H1 (cell line): ENCODE measurements around the gene MYL9. TPM values are rescaled to one million over a fixed set of nuclear protein-coding genes. Genes with fewer than 3 reads are reported as not detected.
A peak's percentile ranks its signal among the peaks of the same experiment; 100 is the strongest.

ENCODE experiments used
- CTCF ChIA-PET: fragments of 300-600 bp; sonication (Branson Sonifier 250); formaldehyde crosslinking; loops from one replicate; lab custom pipeline; 2021; ENCODE audit not compliant: partially characterized antibody; lab: Charles Lee
- POLR2A ChIA-PET: fragments of 300-600 bp; sonication (Branson Sonifier 250); formaldehyde crosslinking; loops from one replicate; lab custom pipeline; 2021; ENCODE audit warnings: inconsistent platforms; ENCODE audit not compliant: partially characterized antibody; lab: Charles Lee
- DNase-seq, 2 experiments: peaks; one replicate each; pipeline versions ENCODE4 v3.0.0 to v3.0.0-alpha.2; 2010 to 2022; ENCODE audit warnings: low spot score in 2 of 2, low read depth in 1 of 2, mixed read lengths in 1 of 2
- FAIRE-seq: peaks from 2 replicates; lab custom pipeline; 2011; peaks lifted over from hg19 to GRCh38; lab: Jason Lieb, UNC
- H2AFZ ChIP-seq: 2 replicates; pipeline ENCODE4 v1.8.1; 2012; ENCODE audit warnings: low read length, inconsistent platforms
- H2AK5ac ChIP-seq: 2 replicates; pipeline ENCODE4 v1.6.1; 2013; ENCODE audit warnings: low read depth, low read length
- H2BK120ac ChIP-seq: replicated peaks from 2 replicates; pipeline ENCODE3; 2013; ENCODE audit warnings: low read depth, low read length, inconsistent platforms
- H2BK12ac ChIP-seq: 2 replicates; pipeline ENCODE4 v1.6.1; 2013; ENCODE audit warnings: low read depth, low read length
- H2BK15ac ChIP-seq: 2 replicates; pipeline ENCODE4 v1.6.1; 2013; ENCODE audit warnings: low read length
- H2BK20ac ChIP-seq: 2 replicates; pipeline ENCODE4 v1.6.1; 2013; ENCODE audit warnings: low read length
- H2BK5ac ChIP-seq: 2 replicates; pipeline ENCODE4 v1.6.1; 2013; ENCODE audit warnings: low read depth, low read length
- H3K14ac ChIP-seq: 2 replicates; pipeline ENCODE4 v1.6.1; 2013; ENCODE audit warnings: inconsistent platforms; ENCODE audit not compliant: insufficient read length
- H3K18ac ChIP-seq: 2 replicates; pipeline ENCODE4 v1.6.1; 2013; ENCODE audit warnings: low read length; ENCODE audit errors: extremely low read depth
- H3K23ac ChIP-seq: 2 replicates; pipeline ENCODE4 v1.6.1; 2013; ENCODE audit warnings: inconsistent platforms; ENCODE audit not compliant: insufficient read length
- H3K23me2 ChIP-seq: 2 replicates; pipeline ENCODE4 v1.6.1; 2013; ENCODE audit warnings: low read depth, low read length
- H3K27ac ChIP-seq: 2 replicates; pipeline ENCODE4 v1.6.1; 2011; ENCODE audit warnings: low read depth, low read length, inconsistent platforms
- H3K27me3 ChIP-seq, 4 experiments: replicated peaks in 1 of 4; 1 replicate in 1 of 4; 2 replicates in 3 of 4; pipeline versions ENCODE4 v1.6.1 to v1.8.1; 2011 to 2013; ENCODE audit warnings: low read length in 3 of 4, mild to moderate bottlenecking in 3 of 4, inconsistent platforms in 2 of 4, mixed read lengths in 2 of 4, moderate library complexity in 1 of 4; ENCODE audit not compliant: control insufficient read depth in 3 of 4, insufficient read depth in 3 of 4; ENCODE audit errors: extremely low read depth in 1 of 4
- H3K36me3 ChIP-seq, 4 experiments: 2 replicates each; pipeline versions ENCODE4 v1.6.1 to v1.8.1; 2011 to 2013; ENCODE audit warnings: mild to moderate bottlenecking in 4 of 4, low read length in 3 of 4, moderate library complexity in 2 of 4, control low read depth in 1 of 4, inconsistent platforms in 1 of 4; ENCODE audit not compliant: insufficient read depth in 4 of 4, control insufficient read depth in 2 of 4
- H3K4ac ChIP-seq: replicated peaks from 2 replicates; pipeline ENCODE3; 2013; ENCODE audit warnings: low read length, low read depth, mixed read lengths, inconsistent platforms; ENCODE audit not compliant: insufficient read length
- H3K4me1 ChIP-seq, 4 experiments: replicated peaks in 1 of 4; 1 replicate in 1 of 4; 2 replicates in 3 of 4; pipeline versions ENCODE4 v1.6.1 to v1.8.1; 2011 to 2013; ENCODE audit warnings: low read length in 3 of 4, inconsistent platforms in 2 of 4, mixed read lengths in 1 of 4; ENCODE audit not compliant: insufficient read depth in 4 of 4, control insufficient read depth in 3 of 4
- H3K4me2 ChIP-seq, 2 experiments: 2 replicates each; pipeline versions ENCODE4 v1.6.1 to v1.8.1; 2011 to 2013; ENCODE audit warnings: low read depth in 2 of 2, low read length in 2 of 2, control low read depth in 1 of 2, inconsistent platforms in 1 of 2, mild to moderate bottlenecking in 1 of 2; ENCODE audit not compliant: insufficient read depth in 1 of 2
- H3K4me3 ChIP-seq, 4 experiments: fragments of 200-600, 300-600 bp in 1 of 4; sonication (generic), shearing (Covaris generic), sonication (Bioruptor Twin) in 1 of 4; 2 replicates each; pipeline versions ENCODE4 v1.5.1 to v1.8.1; 2011 to 2016; ENCODE audit warnings: low read length in 4 of 4, low read depth in 3 of 4, control low read depth in 2 of 4, inconsistent platforms in 2 of 4, mild to moderate bottlenecking in 2 of 4, mixed read lengths in 1 of 4, moderate library complexity in 1 of 4; ENCODE audit not compliant: insufficient read depth in 2 of 4; ENCODE audit errors: extremely low read depth in 1 of 4
- H3K56ac ChIP-seq: replicated peaks from 2 replicates; pipeline ENCODE3; 2013; ENCODE audit warnings: low read depth, mild to moderate bottlenecking, mixed read lengths, low read length, inconsistent platforms; ENCODE audit not compliant: insufficient read length
- H3K79me1 ChIP-seq: 2 replicates; pipeline ENCODE4 v1.6.1; 2013; ENCODE audit warnings: low read depth, low read length, control low read depth
- H3K79me2 ChIP-seq, 2 experiments: 2 replicates each; pipeline versions ENCODE4 v1.6.1 to v1.8.1; 2012 to 2013; ENCODE audit warnings: low read length in 2 of 2, mild to moderate bottlenecking in 2 of 2, inconsistent platforms in 1 of 2; ENCODE audit not compliant: insufficient read depth in 2 of 2, control insufficient read depth in 1 of 2
- H3K9ac ChIP-seq, 4 experiments: replicated peaks in 1 of 4; 1 replicate in 1 of 4; 2 replicates in 3 of 4; pipeline versions ENCODE4 v1.6.1 to v1.8.1; 2011 to 2013; ENCODE audit warnings: low read depth in 3 of 4, low read length in 3 of 4, control low read depth in 2 of 4, mild to moderate bottlenecking in 2 of 4, moderate library complexity in 2 of 4, inconsistent platforms in 1 of 4; ENCODE audit errors: extremely low read depth in 1 of 4
- H3K9me3 ChIP-seq, 2 experiments: 2 replicates each; pipeline versions ENCODE4 v1.6.1 to v1.8.1; 2012 to 2013; ENCODE audit warnings: mild to moderate bottlenecking in 2 of 2, moderate library complexity in 2 of 2, control low read depth in 1 of 2, inconsistent platforms in 1 of 2, low read depth in 1 of 2, low read length in 1 of 2, mixed read lengths in 1 of 2; ENCODE audit not compliant: insufficient read depth in 2 of 2
- H4K20me1 ChIP-seq, 2 experiments: replicated peaks in 1 of 2; 2 replicates each; pipeline versions ENCODE3 to v1.8.1; 2011 to 2013; ENCODE audit warnings: inconsistent platforms in 2 of 2, low read length in 2 of 2, mild to moderate bottlenecking in 1 of 2; ENCODE audit not compliant: insufficient read depth in 2 of 2, control insufficient read depth in 1 of 2
- H4K5ac ChIP-seq: 2 replicates; pipeline ENCODE4 v1.6.1; 2013; ENCODE audit warnings: low read length, low read depth, mixed read lengths, inconsistent platforms; ENCODE audit not compliant: insufficient read length
- H4K8ac ChIP-seq: 2 replicates; pipeline ENCODE4 v1.8.0; 2013; ENCODE audit warnings: mild to moderate bottlenecking, moderate library complexity, low read length, inconsistent platforms; ENCODE audit not compliant: insufficient read depth; ENCODE audit errors: extremely low read depth
- H4K91ac ChIP-seq: replicated peaks from 2 replicates; pipeline ENCODE3; 2013; ENCODE audit warnings: low read length, mixed read lengths, inconsistent platforms; ENCODE audit not compliant: insufficient read length
- POLR2A ChIP-seq, 2 experiments: IDR thresholded peaks; 1 replicate in 1 of 2; 2 replicates in 1 of 2; pipeline ENCODE4 v1.6.1; 2011; ENCODE audit warnings: low read depth in 2 of 2, low read length in 2 of 2, mild to moderate bottlenecking in 2 of 2; ENCODE audit errors: control extremely low read depth in 1 of 2
- SIX5 ChIP-seq: IDR thresholded peaks from 2 replicates; pipeline ENCODE4 v1.6.1; 2011; ENCODE audit warnings: mild to moderate bottlenecking, low read depth, low read length
- TCF12 ChIP-seq: IDR thresholded peaks from 2 replicates; pipeline ENCODE4 v1.6.1; 2011; ENCODE audit warnings: low read depth, mild to moderate bottlenecking, low read length
- YY1 ChIP-seq: IDR thresholded peaks from 2 replicates; pipeline ENCODE4 v1.6.1; 2011; ENCODE audit warnings: low read depth, mild to moderate bottlenecking, low read length
- WGBS, 2 experiments: shearing (Covaris generic) in 1 of 2; methylation state at CpG; one replicate each; pipeline versions ENCODE4 v1.1.6 to v1.1.7; 2013 to 2015; ENCODE audit warnings: low lambda C conversion rate in 2 of 2, mixed read lengths in 2 of 2, inconsistent platforms in 1 of 2, low coverage in 1 of 2, missing lambda C conversion rate in 1 of 2; ENCODE audit not compliant: insufficient replicate concordance in 2 of 2, insufficient coverage in 1 of 2, insufficient read length in 1 of 2; ENCODE audit errors: extremely low coverage in 1 of 2, missing lambda C conversion rate in 1 of 2; 5-methylcytosine and 5-hydroxymethylcytosine counted together
- polyA plus RNA-seq, 7 experiments: library from polyadenylated mRNA; depleted of rRNA in 3 of 7; stranded (reverse) in 5 of 7; unstranded in 2 of 7; fragments of >200 nt in 5 of 7; fragments of 200-250 nt in 2 of 7; gene quantifications; 1 replicate in 5 of 7; 2 replicates in 1 of 7; 4 replicates in 1 of 7; pipeline versions ENCODE4 v1.2.1 to v1.2.3, GENCODE V29; 2011 to 2013; ENCODE audit warnings: missing spikeins in 2 of 7, mixed read lengths in 2 of 7
- total RNA-seq: library from RNA; stranded (reverse); fragmentation: NEBNext Ultra II Directional; extraction: Animal tissue kit (Norgen Biotek cat#: 25700); gene quantifications from 2 replicates; pipeline ENCODE4 v1.2.1, GENCODE V29; 2021

MYL9 gene
- total and polyA plus RNA-seq, 2 of the 8 experiments (the other 6 are each of a cell fraction or from before 2014, with no cell fraction given) = 26.8 to 193 TPM

GRCh38 chr20:36572701-36573102, 31.4 kb downstream of the MYL9 start:
- H3K4me2 ChIP-seq = peak overlapping the region; percentile 98 to 99
- no peak overlapping the region for H3K14ac ChIP-seq
- peaks cover 16 to 49% of the 10 kb centered on the region in 2 experiments for H3K79me2 ChIP-seq
- H2BK120ac ChIP-seq = peak overlapping the region; percentile 98
- ChIA-PET CTCF (interaction anchor here (1.7 to 18.0 kb wide), 3 partner anchors 13 to 33 kb away, joined by 6 to 202 read pairs (median 42); partner anchors contain the start of gene RAB5IF), POLR2A (interaction anchor here (0.6 to 17.6 kb wide), 9 partner anchors 12 to 771 kb away, joined by 3 to 388 read pairs (median 5); partner anchors contain the start of gene RAB5IF)
- no peak overlapping the region; the same call in 1 of the 2 replicates for H2AFZ ChIP-seq
- peak overlapping the region in 3 of 4 experiments; percentile 73 to 83 (median 78); a peak in 6 of 7 replicates for H3K9ac ChIP-seq
- no peaks in the 10 kb centered on the region for H3K27me3 ChIP-seq
- H2BK12ac ChIP-seq = peak overlapping the region; percentile 89
- peaks cover 14 to 31% (median 18%) of the 10 kb centered on the region in 4 experiments for H3K4me1 ChIP-seq
- peak overlapping the region; percentile 85 for H3K27ac ChIP-seq
- H2BK15ac ChIP-seq = peak overlapping the region; percentile 99; the same call in 1 of the 2 replicates
- H4K8ac ChIP-seq = peak overlapping the region; percentile 98; the same call in 1 of the 2 replicates
- H3K36me3 ChIP-seq = no peaks in the 10 kb centered on the region; a peak in 1 of 8 replicates
- peak overlapping the region; percentile 54 for H3K4ac ChIP-seq
- FAIRE-seq = no peak
- peak overlapping the region; percentile 54 for H4K91ac ChIP-seq
- peak overlapping the region; percentile 95 for H3K56ac ChIP-seq
- peaks cover 17% of the 10 kb centered on the region for H3K23me2 ChIP-seq
- peak overlapping the region; percentile 100 for H3K18ac ChIP-seq
- peaks cover 2% of the 10 kb centered on the region for H3K79me1 ChIP-seq
- no peak for DNase-seq
- WGBS, 2 experiments = 7% methylated on average over 20 of the region's 20 CpGs; no CpG with 5 or more reads in 1 of the 2 experiments
- H4K20me1 ChIP-seq = peaks cover 0 to 4% of the 10 kb centered on the region in 2 experiments
- no peak overlapping the region for H3K23ac ChIP-seq
- peak overlapping the region; percentile 55 for H4K5ac ChIP-seq
- peak overlapping the region; percentile 86 for H2AK5ac ChIP-seq
- H3K4me3 ChIP-seq = peak overlapping the region; percentile 42 to 98 (median 62)
- no peaks in the 10 kb centered on the region for H3K9me3 ChIP-seq
- peak overlapping the region; percentile 93 for H2BK5ac ChIP-seq
- H2BK20ac ChIP-seq = peak overlapping the region; percentile 10; the same call in 1 of the 2 replicates
- TF ChIP-seq SIX5 = no peak
- no peak for TF ChIP-seq TCF12
- TF ChIP-seq YY1 = no peak
- peak in 1 of 2 experiments; percentile 61; a peak in 2 of 3 replicates for TF ChIP-seq POLR2A (IDR thresholded peaks at IDR 0.05; ENCODE audit: control extremely low read depth in 1 of 2, low read depth in 2 of 2, low read length in 2 of 2)
